SK-N-SH (cell line): ENCODE results near the gene ACAP2. TPM values are rescaled to one million over a fixed set of nuclear protein-coding genes. Genes with fewer than 3 reads are reported as not detected.

Source experiments
- CTCF ChIA-PET: fragments of 300-600, 350-600 bp; formaldehyde crosslinking; extraction: SDS; loops from one replicate; lab custom pipeline; 2021; lab: Yijun Ruan, JAX
- POLR2A ChIA-PET: fragments of 350-600 bp; sonication (Branson Sonifier 250); formaldehyde crosslinking; extraction: SDS; loops from one replicate; lab custom pipeline; 2020; ENCODE audit warnings: antibody characterized with exemption, inconsistent platforms; lab: Yijun Ruan, JAX
- DNase-seq: peaks from one replicate; pipeline ENCODE4 v3.0.0; 2012
- H2AFZ ChIP-seq: fragments of 200-600 bp; sonication (generic); 2 replicates; pipeline ENCODE4 v1.8.1; 2016; ENCODE audit warnings: antibody characterized with exemption, mild to moderate bottlenecking, low read depth
- H3F3A ChIP-seq: fragments of 200-600 bp; sonication (generic); replicated peaks from 2 replicates; pipeline ENCODE3; 2016; ENCODE audit warnings: antibody characterized with exemption, mild to moderate bottlenecking; ENCODE audit not compliant: insufficient read depth
- H3K27ac ChIP-seq, 2 experiments: fragments of 200-500 bp in 1 of 2; fragments of 200-600 bp in 1 of 2; sonication (Bioruptor generic) in 1 of 2; sonication (generic), shearing (Covaris generic) in 1 of 2; 2 replicates each; pipeline versions ENCODE4 v1.5.1 to v1.6.1; 2014 to 2016; ENCODE audit warnings: low read depth in 2 of 2, inconsistent platforms in 1 of 2, low read length in 1 of 2, mild to moderate bottlenecking in 1 of 2, mixed read lengths in 1 of 2
- H3K27me3 ChIP-seq: fragments of 200-600 bp; sonication (generic), shearing (Covaris generic); 2 replicates; pipeline ENCODE4 v1.6.1; 2016; ENCODE audit warnings: mixed run types; ENCODE audit not compliant: insufficient read depth
- H3K36me3 ChIP-seq, 2 experiments: fragments of 200-500 bp in 1 of 2; fragments of 200-600 bp in 1 of 2; sonication (Bioruptor generic) in 1 of 2; sonication (generic) in 1 of 2; replicated peaks in 1 of 2; 2 replicates each; pipeline versions ENCODE3 to v1.5.1; 2014 to 2016; ENCODE audit warnings: low read length in 1 of 2, mild to moderate bottlenecking in 1 of 2; ENCODE audit not compliant: insufficient read depth in 2 of 2, control insufficient read depth in 1 of 2
- H3K4me1 ChIP-seq, 2 experiments: fragments of 200-500 bp in 1 of 2; fragments of 200-600 bp in 1 of 2; sonication (Bioruptor generic) in 1 of 2; sonication (generic), shearing (Covaris generic) in 1 of 2; 2 replicates each; pipeline versions ENCODE4 v1.5.1 to v1.6.1; 2014 to 2016; ENCODE audit warnings: low read depth in 1 of 2, low read length in 1 of 2, mixed run types in 1 of 2; ENCODE audit not compliant: insufficient read depth in 2 of 2, control insufficient read depth in 1 of 2
- H3K4me2 ChIP-seq: fragments of 200-600 bp; sonication (generic), shearing (Covaris generic); 2 replicates; pipeline ENCODE4 v1.6.1; 2017; ENCODE audit warnings: mixed run types
- H3K4me3 ChIP-seq, 2 experiments: fragments of 200-500 bp in 1 of 2; fragments of 200-600 bp in 1 of 2; sonication (Bioruptor generic) in 1 of 2; sonication (generic), shearing (Covaris generic) in 1 of 2; 2 replicates each; pipeline versions ENCODE4 v1.5.1 to v1.8.1; 2014 to 2016; ENCODE audit warnings: low read depth in 2 of 2, inconsistent platforms in 1 of 2, low read length in 1 of 2, mild to moderate bottlenecking in 1 of 2, mixed read lengths in 1 of 2, moderate library complexity in 1 of 2
- H3K79me2 ChIP-seq: fragments of 200-600 bp; sonication (generic); 2 replicates; pipeline ENCODE4 v1.8.1; 2017; ENCODE audit warnings: mild to moderate bottlenecking; ENCODE audit not compliant: insufficient read depth
- H3K9ac ChIP-seq: fragments of 200-600 bp; sonication (generic); 2 replicates; pipeline ENCODE4 v1.6.1; 2017; ENCODE audit warnings: mixed run types
- H3K9me2 ChIP-seq: fragments of 200-600 bp; sonication (generic); 2 replicates; pipeline ENCODE4 v1.6.1; 2017; ENCODE audit warnings: mixed run types
- H3K9me3 ChIP-seq: fragments of 200-600 bp; sonication (generic); 2 replicates; pipeline ENCODE4 v1.6.1; 2017; ENCODE audit warnings: mixed run types, mild to moderate bottlenecking, moderate library complexity
- H4K20me1 ChIP-seq: fragments of 200-600 bp; sonication (generic); 2 replicates; pipeline ENCODE4 v1.6.1; 2017; ENCODE audit warnings: mild to moderate bottlenecking, mixed run types; ENCODE audit not compliant: insufficient read depth
- EP300 ChIP-seq, 2 experiments: IDR thresholded peaks; 2 replicates each; pipeline versions ENCODE4 v1.4.0 to v1.6.1; 2012; ENCODE audit warnings: borderline replicate concordance in 1 of 2, low read depth in 1 of 2, low read length in 1 of 2
- EZH2phosphoT487 ChIP-seq: fragments of 200-600 bp; sonication (generic); IDR thresholded peaks from 2 replicates; pipeline ENCODE4 v1.6.1; 2017; ENCODE audit warnings: low read depth, mixed run types, mild to moderate bottlenecking, antibody characterized with exemption, moderate library complexity, borderline replicate concordance
- FOSL2 ChIP-seq: IDR thresholded peaks from 2 replicates; pipeline ENCODE4 v1.4.0; 2012; ENCODE audit warnings: low read depth, mild to moderate bottlenecking, moderate library complexity, borderline replicate concordance
- FOXJ3 ChIP-seq: sonication (generic); formaldehyde crosslinking; IDR thresholded peaks from 2 replicates; pipeline ENCODE4 v1.5.1; 2020; ENCODE audit warnings: mild to moderate bottlenecking, missing genetic modification reagents
- FOXM1 ChIP-seq: IDR thresholded peaks from 2 replicates; pipeline ENCODE4 v1.4.0; 2012; ENCODE audit warnings: low read depth, mild to moderate bottlenecking
- IRF3 ChIP-seq: fragments of 150-350 bp; IDR thresholded peaks from 2 replicates; pipeline ENCODE4 v1.6.1; 2016; ENCODE audit warnings: mild to moderate bottlenecking, low read depth, low read length
- NFIC ChIP-seq: IDR thresholded peaks from 2 replicates; pipeline ENCODE4 v1.4.0; 2012; ENCODE audit warnings: borderline replicate concordance
- PBX3 ChIP-seq: IDR thresholded peaks from 2 replicates; pipeline ENCODE4; 2012
- POLR2AphosphoS5 ChIP-seq: IDR thresholded peaks from 2 replicates; pipeline ENCODE4 v1.6.1; 2012; ENCODE audit warnings: low read depth, low read length
- RAD21 ChIP-seq: IDR thresholded peaks from 2 replicates; pipeline ENCODE4 v1.6.1; 2012; ENCODE audit warnings: mild to moderate bottlenecking, low read length
- RFX5 ChIP-seq: IDR thresholded peaks from 2 replicates; pipeline ENCODE4 v1.6.1; 2012; ENCODE audit warnings: mild to moderate bottlenecking, improper control_type of control experiment, low read length
- RXRA ChIP-seq: IDR thresholded peaks from 2 replicates; pipeline ENCODE4 v1.4.0; 2012; ENCODE audit warnings: low read depth, mild to moderate bottlenecking, borderline replicate concordance
- SIN3A ChIP-seq: IDR thresholded peaks from 2 replicates; pipeline ENCODE4 v1.6.1; 2012; ENCODE audit warnings: low read depth, mild to moderate bottlenecking, low read length, moderate library complexity, borderline replicate concordance
- TAF1 ChIP-seq: IDR thresholded peaks from 2 replicates; pipeline ENCODE4 v1.6.1; 2012; ENCODE audit warnings: low read depth, mild to moderate bottlenecking, low read length, moderate library complexity, borderline replicate concordance
- TEAD4 ChIP-seq: IDR thresholded peaks from 2 replicates; pipeline ENCODE4 v1.4.0; 2012; ENCODE audit warnings: mild to moderate bottlenecking, borderline replicate concordance; ENCODE audit not compliant: insufficient read depth
- USF1 ChIP-seq: IDR thresholded peaks from 2 replicates; pipeline ENCODE4 v1.4.0; 2012; ENCODE audit warnings: low read depth, borderline replicate concordance
- YY1 ChIP-seq: IDR thresholded peaks from 2 replicates; pipeline ENCODE4 v1.4.0; 2012; ENCODE audit warnings: low read depth, mild to moderate bottlenecking
- WGBS: methylation state at CpG from one replicate; pipeline ENCODE4 v1.1.6; 2017; ENCODE audit warnings: low lambda C conversion rate; 5-methylcytosine and 5-hydroxymethylcytosine counted together
- polyA plus RNA-seq, 3 experiments: library from polyadenylated mRNA; depleted of rRNA; stranded (reverse); fragments of >200 nt; gene quantifications; 2 replicates each; pipeline ENCODE4 v1.2.3, GENCODE V29; 2012

Gene ACAP2
- polyA plus RNA-seq, 1 of the 3 experiments (the other 2 are of a cell fraction), result 6.8 TPM

- POLR2A ChIA-PET, result no interaction called here
- H3K9me3 ChIP-seq, result no peaks in the 10 kb centered on the region
- H3K4me2 ChIP-seq, result no peak overlapping the region
- no peak overlapping the region for H3K27ac ChIP-seq
- no peak for DNase-seq
- H3K79me2 ChIP-seq, result peaks cover 83% of the 10 kb centered on the region
- H4K20me1 ChIP-seq, result peaks cover 30% of the 10 kb centered on the region
- TF ChIP-seq PBX3 (0 out of 2 replicates have a peak, but pooled peaks have one; percentile 13), RXRA (no peak), FOXM1 (no peak), NFIC (peak; percentile 35; the same call in 1 of the 2 replicates)
- H3K36me3 ChIP-seq, result peaks cover 0 to 10% of the 10 kb centered on the region in 2 experiments
- H3K4me1 ChIP-seq, result no peaks in the 10 kb centered on the region
- H3K9me2 ChIP-seq, result no peaks in the 10 kb centered on the region
- no peaks in the 10 kb centered on the region for H3K27me3 ChIP-seq
- peaks cover 4% of the 10 kb centered on the region for H3F3A ChIP-seq
- no peak overlapping the region for H3K9ac ChIP-seq
- CTCF ChIA-PET, result no interaction called here
- H2AFZ ChIP-seq, result no peak overlapping the region
- no peak overlapping the region for H3K4me3 ChIP-seq
These were observed 31.0 kb downstream of the ACAP2 start for GRCh38 chr3:195411836-195412235.

- no peak overlapping the region for H3K4me3 ChIP-seq
- peaks cover 0 to 10% of the 10 kb centered on the region in 2 experiments for H3K36me3 ChIP-seq
- H3K27me3 ChIP-seq, result no peaks in the 10 kb centered on the region
- ChIA-PET POLR2A (no interaction called here), CTCF (interaction anchor here (0.7 kb wide), 1 partner anchor 9 kb away, joined by 3 read pairs; no protein-coding TSS in a partner anchor)
- H3K27ac ChIP-seq, result no peak overlapping the region
- TF ChIP-seq EP300 (IDR thresholded peaks at IDR 0.05; ENCODE audit: borderline replicate concordance in 1 of 2, low read depth in 1 of 2, low read length in 1 of 2) (no peak), IRF3 (no peak)
- H4K20me1 ChIP-seq, result peaks cover 23% of the 10 kb centered on the region
- no peak overlapping the region for H2AFZ ChIP-seq
- peaks cover 83% of the 10 kb centered on the region for H3K79me2 ChIP-seq
- no peaks in the 10 kb centered on the region for H3K9me2 ChIP-seq
- H3K4me1 ChIP-seq, result no peaks in the 10 kb centered on the region
- no peaks in the 10 kb centered on the region for H3K9me3 ChIP-seq
- WGBS, result 98% methylated on average over 4 of the region's 4 CpGs
- H3K4me2 ChIP-seq, result no peak overlapping the region
- DNase-seq, result no peak
- no peak overlapping the region for H3K9ac ChIP-seq
- no peaks in the 10 kb centered on the region for H3F3A ChIP-seq
These were observed 32.3 kb downstream of the ACAP2 start for GRCh38 chr3:195410546-195410945.

DNA sequence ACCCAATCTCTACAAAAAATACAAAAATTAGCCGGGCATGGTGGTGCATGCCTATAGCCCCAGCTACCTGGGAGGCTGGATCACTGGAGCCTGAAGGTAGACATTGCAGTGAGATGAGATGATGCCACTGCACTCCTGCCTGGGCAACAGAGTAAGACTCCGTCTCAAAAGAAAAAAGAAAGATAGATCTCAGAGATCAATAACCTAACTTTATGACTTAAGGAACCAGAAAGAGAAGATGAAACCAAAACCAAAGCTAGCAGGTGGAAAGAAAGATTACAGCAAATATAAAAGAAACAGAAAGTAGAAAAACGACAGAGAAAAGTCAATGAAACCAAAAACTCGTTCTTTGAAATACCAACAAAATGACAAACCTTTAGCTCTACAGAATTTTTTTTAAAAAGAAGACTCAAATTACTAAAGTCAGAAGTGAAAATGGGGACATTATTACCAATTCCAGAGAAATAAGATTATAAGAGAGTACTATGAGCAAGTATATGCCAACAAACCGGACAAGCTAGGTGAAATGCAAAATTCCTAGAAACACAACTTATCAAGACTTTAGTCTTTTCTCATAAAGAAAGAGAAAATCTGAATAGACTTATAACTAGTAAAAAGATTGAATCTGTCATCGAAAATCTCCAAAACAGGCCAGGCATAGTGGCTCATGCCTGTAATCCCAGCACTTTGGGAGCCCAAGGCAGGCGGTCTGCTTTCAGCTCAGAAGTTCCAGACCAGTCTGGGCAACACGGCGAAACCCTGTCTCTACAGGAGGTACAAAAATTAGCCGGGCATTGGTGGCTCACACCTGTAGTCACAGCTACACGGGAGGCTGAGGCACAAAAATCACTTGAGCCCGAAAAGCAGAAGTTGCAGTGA lies 35.0 kb downstream of the ACAP2 start:
- ChIA-PET CTCF (interaction anchor here (0.6 to 0.7 kb wide), 3 partner anchors 26 to 672 kb away, joined by 3 read pairs; partner anchors contain the start of gene MUC4), POLR2A (no interaction called here)
- H3K79me2 ChIP-seq, result peaks cover 76% of the 10 kb centered on the region
- H4K20me1 ChIP-seq, result peaks cover 23% of the 10 kb centered on the region
- peaks cover 0 to 4% of the 10 kb centered on the region in 2 experiments; a peak in 2 of 4 replicates for H3K4me1 ChIP-seq
- H3K4me2 ChIP-seq, result no peak overlapping the region
- H3K9me3 ChIP-seq, result no peaks in the 10 kb centered on the region
- no peak overlapping the region for H3K4me3 ChIP-seq
- H3K27ac ChIP-seq, result no peak overlapping the region
- H3F3A ChIP-seq, result no peaks in the 10 kb centered on the region
- WGBS, result 86% methylated on average over 12 of the region's 12 CpGs
- no peak overlapping the region for H2AFZ ChIP-seq
- no peaks in the 10 kb centered on the region for H3K27me3 ChIP-seq
- no peaks in the 10 kb centered on the region for H3K9me2 ChIP-seq
- peaks cover 0 to 10% of the 10 kb centered on the region in 2 experiments for H3K36me3 ChIP-seq
- no peak for DNase-seq
- no peak overlapping the region for H3K9ac ChIP-seq
- TF ChIP-seq YY1 (no peak), SIN3A (no peak), RXRA (no peak), TAF1 (no peak), USF1 (no peak), RFX5 (no peak), FOXJ3 (no peak), FOSL2 (no peak), TEAD4 (no peak), RAD21 (no peak), EZH2phosphoT487 (no peak), POLR2AphosphoS5 (no peak)
